ELR (cell line): ENCODE measurements around the gene MATN1.

Source experiments
- DNase-seq: peaks from one replicate; pipeline ENCODE4 v3.0.0-alpha.2; 2015; ENCODE audit warnings: low read depth

Gene MATN1

DNA sequence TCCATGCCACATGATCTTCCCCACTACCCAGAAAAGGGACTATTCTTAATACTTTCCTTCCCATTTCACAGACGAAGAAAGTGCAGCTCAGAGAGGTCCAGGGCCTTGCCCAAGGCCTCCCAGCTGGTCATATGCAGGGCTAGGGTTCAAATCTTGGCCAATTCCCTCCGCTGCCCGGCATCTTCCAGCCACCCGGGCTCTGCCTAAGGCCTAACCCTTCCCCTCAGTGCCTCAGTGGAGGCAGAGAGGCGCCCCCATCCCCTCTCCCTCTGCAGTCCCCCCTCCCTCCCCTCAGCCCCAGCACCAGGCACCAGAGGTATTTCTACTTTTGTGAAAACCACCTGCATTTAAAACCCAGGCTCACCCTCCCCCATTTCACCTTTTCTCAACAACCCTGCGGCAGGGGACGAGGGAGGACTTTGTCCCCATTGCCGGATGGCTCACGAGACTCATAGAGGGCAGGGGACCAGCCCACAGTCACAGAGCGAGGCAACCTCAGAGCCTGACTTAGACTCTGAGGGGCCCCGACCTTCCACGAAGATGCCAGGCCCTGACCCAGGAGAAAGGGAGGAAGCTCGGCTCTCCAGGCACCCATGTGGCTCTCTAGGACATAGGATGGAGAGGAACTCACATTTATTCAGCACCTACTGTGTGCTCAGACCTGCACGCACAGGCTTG, 21.9 kb upstream of the MATN1 start:
- no peak for DNase-seq

DNA sequence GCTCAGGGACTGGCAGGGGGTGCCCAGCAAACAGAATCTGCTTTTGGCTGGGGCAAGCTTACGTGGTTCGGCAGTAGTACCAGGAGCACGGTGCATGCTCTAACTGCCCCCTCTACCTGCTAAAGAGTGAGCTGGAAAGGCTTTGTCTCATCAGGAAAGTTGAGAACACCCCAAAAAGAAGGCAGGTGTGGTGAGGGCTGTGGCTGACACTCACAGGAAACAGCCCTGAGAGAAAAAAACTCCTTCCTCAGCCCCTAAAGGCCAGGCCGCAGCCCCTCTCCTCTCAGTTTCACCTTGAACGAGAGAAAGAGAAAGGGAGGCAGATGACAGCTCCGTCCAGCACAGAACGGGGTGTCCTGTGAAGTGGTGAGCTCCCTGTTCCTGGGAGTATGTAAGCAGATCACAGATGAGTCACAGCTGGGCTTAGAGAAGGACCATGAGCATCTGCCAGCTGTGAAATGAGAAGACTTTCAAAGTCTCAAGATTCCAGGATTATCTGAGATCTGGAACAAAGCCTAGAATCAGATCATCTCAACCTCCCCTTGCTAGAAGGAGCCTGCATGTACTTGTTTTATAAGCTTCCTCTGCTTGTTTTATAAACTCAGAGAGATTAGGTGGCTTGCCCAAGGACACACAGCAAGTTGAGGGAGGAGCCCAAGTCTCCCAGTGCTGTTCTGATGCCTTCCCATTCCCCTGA, 20.8 kb upstream of the MATN1 start:
- no peak for DNase-seq

GRCh38 chr1:30743584-30744059, 20.2 kb upstream of the MATN1 start:
- no peak for DNase-seq

GRCh38 chr1:30742963-30743559, 19.7 kb upstream of the MATN1 start:
- no peak for DNase-seq

- no peak for DNase-seq
Measured at GRCh38 chr1:30742300-30742962, 19.0 kb upstream of the MATN1 start.

DNA sequence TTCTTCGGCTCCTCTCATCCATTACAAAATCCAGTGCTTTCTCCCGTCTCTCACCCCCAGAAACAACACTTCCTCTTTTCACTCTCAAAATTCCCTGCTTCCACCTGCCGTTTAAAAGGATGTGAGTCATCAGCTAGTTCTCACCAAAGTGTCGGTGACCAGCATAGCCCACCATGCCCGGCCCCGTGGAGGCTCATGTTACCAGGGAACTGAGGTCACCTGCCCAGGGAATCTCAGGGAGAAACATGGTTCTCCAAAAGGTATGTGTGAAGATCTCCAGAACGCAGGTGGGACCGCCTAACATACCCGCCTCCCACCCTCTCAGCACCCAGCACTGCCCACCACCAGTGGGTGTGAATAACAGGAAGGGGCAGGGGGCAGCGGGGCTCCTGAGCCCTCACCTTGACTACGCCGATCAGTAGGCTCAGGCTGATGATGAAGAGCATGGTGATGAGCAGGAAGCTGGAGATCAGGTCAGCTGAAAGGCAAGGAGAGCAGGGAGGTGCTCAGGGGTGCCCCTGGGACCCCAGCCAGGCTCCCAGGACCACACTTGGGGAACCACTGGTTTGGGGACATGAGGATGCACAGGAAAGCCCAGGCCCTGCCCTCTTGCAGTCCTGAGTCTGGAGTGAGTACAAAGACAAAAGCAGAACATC, 18.0 kb upstream of the MATN1 start:
- peak; percentile 55 for DNase-seq

DNA sequence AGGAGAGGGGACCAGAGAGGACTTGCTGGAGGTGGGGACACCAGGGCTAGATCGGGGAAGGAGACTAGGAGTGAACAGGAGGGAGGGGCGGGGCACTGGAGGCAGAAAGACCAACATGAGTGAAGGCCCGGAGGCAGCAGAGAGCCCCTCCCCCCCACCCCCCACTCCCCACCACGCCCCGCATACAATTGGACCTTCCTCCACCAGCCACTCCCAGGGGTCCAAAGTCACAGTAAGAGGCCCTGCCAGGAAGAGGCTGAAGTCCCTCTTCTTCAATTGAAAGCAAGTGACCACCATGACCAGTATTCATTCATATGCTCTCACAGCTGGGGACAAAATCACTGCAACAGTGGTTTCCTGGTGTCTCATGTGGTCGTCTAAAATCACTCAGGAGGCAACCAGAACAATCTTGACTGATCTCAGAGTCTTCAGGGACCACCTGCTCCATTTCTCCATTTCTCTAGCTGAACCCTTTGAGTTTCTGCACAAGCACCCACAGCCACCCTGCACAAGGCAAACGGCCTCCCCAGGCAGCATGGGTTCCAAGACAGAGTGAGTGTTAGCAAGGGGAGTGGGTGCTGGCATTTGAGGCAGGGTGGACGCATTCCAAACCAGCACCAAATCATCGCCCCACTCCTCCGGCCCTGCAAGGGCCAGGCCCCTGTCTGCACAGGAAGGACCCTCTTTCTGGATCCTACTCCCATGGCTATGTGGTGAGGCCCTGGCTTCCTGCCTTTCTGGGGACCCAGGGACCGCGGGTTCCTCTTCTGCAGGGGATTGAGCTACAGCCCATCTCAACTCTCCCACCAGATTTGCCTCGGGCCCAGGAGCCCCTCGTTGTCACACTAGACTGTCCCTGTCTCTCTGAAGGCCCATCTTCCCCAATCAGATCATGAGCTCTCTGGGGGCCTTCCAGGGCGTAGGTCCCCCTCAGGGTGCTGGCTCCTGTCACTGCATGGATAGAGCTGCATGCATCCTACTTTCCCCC, 17.2 kb upstream of the MATN1 start:
- DNase-seq: no peak

- no peak for DNase-seq
Measured at GRCh38 chr1:30739601-30740000, 16.2 kb upstream of the MATN1 start.

GRCh38 chr1:30738715-30739559, 15.6 kb upstream of the MATN1 start:
- no peak for DNase-seq

DNA sequence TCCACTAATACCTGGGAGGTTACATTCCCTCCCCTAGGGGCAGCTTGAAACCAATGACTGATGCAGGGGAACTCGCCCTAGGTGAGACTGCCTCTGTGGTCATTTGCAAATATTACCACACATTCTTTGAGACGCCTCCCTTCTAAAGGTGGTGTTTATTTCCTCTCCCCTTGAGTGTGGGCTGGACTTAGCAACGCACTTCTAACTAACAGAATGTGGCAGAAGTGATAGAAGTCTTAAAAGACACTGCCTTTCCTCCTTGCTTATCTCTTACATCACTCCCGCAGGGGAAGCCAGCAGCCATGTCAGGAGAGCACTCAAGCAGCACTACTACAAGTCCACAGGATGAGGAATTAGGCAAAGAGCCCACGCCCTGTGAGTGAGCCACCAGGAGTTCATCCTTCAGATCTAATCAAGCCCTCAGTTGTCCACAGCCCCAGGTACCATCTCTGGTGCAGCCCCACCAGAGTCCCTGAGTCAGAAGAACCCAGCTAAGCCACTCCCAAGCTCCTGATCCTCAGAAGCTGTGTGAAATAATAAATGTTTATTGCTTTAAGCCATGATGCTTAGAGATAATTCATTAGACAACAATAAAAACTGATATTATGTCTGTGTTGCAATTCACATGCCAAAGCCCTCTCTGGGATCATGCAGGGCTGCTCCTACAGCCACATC, 14.8 kb upstream of the MATN1 start:
- no peak for DNase-seq

DNA sequence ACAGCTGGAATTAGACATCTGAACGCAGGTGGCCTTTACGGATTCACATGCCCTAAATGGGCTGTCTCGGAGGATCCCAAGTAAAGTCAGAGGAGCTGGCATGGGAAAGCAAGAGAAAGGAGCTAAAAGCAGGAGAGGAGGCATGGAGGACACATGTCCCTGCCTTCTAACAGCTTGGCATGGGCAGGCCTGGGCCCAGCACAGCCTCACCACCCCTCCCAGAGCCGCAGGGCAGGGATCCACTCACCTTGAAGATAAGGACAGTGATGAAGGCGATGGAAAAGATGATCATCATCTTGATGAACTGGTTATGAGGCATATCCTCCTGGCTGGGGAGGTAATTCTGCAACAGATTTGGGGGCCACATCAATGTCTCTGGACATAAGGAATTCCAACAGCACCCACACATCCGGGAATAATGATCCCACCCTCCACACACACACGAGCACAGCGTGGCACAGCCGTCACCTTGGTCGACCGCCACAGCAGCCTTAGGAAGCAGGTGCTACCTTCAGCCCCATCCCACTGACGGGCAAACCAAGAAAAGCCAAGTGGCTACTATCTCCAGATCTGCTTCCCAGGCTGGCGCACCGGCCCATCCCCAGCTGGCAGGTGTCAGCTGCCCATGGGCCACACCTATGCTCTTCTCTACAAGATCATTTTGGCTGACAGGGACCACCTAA, 14.1 kb upstream of the MATN1 start:
- no peak for DNase-seq

DNA sequence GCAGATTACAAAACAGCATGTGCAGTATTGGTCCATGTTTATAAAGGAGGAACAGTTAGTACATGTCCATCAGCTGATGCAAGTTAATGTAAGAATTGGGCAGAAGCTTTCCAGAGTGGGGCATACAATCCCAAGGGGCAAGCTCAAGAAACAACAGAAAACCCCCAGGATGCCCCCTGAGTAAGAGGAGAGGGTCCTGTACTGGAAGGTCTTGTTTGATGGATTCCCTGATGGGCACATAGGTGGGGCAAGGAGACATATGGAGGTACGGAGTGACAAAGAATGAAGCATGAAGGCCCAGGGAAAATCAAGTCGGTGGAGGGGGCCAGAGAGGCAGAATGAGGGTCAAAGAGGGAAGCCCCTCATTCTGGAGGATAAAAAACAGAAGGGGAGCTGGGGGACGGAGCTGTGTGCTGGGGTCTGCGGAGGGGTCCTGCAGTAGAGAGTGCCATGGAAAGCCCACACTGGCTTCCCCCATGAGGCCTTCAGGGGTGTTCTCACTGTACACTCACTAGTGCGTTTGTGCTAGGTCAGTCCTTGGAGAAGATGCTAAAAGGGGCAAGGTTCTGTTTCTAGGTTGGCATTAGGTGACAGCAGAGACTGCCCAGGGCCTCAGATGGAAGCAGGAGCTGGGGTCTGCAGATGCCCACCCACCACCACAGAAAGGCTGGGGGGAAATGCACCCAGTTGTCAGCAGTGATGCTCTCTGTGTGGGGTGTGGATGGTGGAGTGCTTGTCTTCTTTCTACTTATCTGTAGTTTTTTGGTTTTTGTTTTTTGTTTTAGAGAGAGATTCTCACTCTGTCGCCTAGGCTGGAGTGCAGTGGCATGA, 12.5 kb upstream of the MATN1 start:
- no peak for DNase-seq

GRCh38 chr1:30735124-30735523, 11.7 kb upstream of the MATN1 start:
- DNase-seq: no peak

DNA sequence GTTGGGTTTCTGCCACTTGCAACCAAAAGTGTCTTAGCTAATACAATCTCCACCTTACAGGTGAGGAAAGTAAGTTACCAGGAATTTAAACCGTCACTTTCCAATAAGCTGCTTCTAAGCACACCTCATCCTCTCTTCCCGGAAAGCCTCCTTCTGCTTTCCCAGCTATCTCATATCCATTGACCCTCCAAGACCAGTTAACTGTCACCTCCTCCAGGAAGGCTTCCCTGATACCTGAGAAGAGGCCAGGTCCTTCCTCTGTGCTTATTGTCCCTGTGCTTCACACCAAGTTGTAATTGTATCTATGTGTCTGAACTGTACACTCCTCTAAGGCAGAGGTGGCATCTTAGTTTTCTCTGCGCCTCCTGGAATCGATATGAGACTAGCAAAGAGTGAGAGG, 11.2 kb upstream of the MATN1 start:
- no peak for DNase-seq

DNA sequence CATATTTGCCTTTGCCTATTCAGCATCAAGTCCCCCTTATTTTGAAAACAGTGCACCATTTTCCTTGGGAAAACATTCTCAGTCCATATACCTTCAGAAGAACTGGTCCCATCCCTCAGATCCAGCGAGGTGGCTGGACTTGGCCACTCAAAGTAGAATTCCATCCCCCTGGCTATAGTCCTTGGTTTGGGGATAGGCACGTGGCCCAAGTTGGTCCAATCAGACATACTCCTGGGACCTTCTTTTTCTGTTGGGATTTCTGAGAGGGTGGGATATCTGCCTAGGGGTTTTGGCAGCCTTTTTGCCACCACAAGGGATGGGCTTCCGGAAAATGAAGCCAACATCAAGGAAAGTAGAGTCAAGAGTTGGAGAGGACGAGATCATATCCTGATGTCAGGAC, 10.7 kb upstream of the MATN1 start:
- no peak for DNase-seq

DNA sequence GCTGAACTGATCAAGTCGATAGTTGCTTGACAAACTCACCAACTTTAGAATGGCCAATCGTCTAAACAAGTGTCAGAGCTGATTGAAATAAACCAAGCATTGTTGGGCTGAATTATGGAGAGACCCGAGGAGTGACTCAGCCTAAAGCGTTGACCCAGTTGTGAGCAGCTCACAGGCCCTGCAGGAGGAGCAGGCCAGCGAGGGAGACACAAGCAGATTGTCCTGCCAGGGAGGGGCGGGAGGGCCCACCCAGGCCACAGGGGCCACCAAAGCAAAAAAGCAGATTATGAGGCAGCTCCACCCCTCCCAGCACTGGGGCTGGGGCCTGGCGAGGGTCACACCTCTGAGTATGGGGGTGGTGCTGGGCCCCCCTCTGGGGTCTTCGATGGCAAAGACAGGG, 10.1 kb upstream of the MATN1 start:
- DNase-seq: peak; percentile 25

DNA sequence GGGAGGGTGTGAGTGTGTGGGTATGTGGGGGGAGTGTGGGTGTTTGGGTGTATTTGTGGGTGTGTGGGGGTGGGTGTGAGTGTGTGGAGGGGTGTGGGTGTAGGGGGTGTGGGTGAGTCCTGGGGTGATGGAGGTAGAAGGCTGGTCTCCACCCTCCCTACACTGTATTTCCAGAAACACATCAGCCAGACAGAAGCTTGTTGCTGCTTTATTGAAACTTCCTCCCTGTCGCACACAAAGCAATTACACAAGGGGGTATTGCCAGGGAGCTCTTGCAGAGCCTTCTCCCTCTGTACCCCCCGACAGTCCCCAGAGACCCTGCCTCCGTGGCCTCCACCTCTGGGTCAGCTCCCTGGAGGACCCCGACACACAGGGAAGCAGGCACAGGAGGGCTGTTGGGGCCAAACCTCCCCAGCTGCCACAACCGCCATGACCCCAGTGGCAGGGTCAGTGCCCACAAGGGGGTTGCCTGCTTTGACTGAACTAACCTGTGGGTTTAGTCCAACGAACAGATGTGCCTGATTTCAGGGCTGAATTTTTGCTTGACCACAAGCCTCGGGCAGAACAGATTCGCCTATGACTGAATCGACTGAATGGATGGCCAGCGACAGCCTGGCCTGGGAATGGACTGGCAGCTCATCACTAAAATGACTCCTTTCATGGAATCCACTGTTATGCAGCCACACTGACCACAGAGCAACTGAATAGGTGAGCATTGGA, 9.1 kb upstream of the MATN1 start:
- DNase-seq: peak; percentile 67
